Karpas-422 (cell line): ENCODE results near the gene LPAR1. TPM values are rescaled to one million over a fixed set of nuclear protein-coding genes. Genes with fewer than 3 reads are reported as not detected.

ENCODE experiments used
- DNase-seq: peaks from one replicate; pipeline ENCODE4 v3.0.0-alpha.2; 2015
- H2AFZ ChIP-seq: fragments of 200-600 bp; sonication (generic); 2 replicates; pipeline ENCODE4 v1.6.1; 2014; ENCODE audit warnings: antibody characterized with exemption, low read length, mixed read lengths
- H3K27ac ChIP-seq: fragments of 200-600 bp; sonication (generic); 2 replicates; pipeline ENCODE4 v1.5.1; 2014; ENCODE audit warnings: mild to moderate bottlenecking, low read length, moderate library complexity
- H3K27me3 ChIP-seq: fragments of 200-600 bp; sonication (generic); 2 replicates; pipeline ENCODE4 v1.6.1; 2014; ENCODE audit warnings: low read length, mixed read lengths
- H3K36me3 ChIP-seq: fragments of 200-600 bp; sonication (generic); 2 replicates; pipeline ENCODE4 v1.6.1; 2014; ENCODE audit warnings: low read length, mixed read lengths; ENCODE audit not compliant: insufficient read depth
- H3K4me1 ChIP-seq: fragments of 200-600 bp; sonication (generic); 2 replicates; pipeline ENCODE4 v1.6.1; 2014; ENCODE audit warnings: mild to moderate bottlenecking, low read length, mixed read lengths
- H3K4me2 ChIP-seq: fragments of 200-600 bp; sonication (generic); 2 replicates; pipeline ENCODE4 v1.6.1; 2014; ENCODE audit warnings: low read length, low read depth, mild to moderate bottlenecking; ENCODE audit not compliant: poor library complexity, severe bottlenecking
- H3K4me3 ChIP-seq: fragments of 200-600 bp; sonication (generic); 2 replicates; pipeline ENCODE4 v1.5.1; 2014; ENCODE audit warnings: mild to moderate bottlenecking, antibody characterized with exemption, low read length, mixed read lengths
- H3K79me2 ChIP-seq: fragments of 200-600 bp; sonication (generic); 2 replicates; pipeline ENCODE4 v1.6.1; 2014; ENCODE audit warnings: mild to moderate bottlenecking, low read length, mixed read lengths
- H3K9ac ChIP-seq: fragments of 200-600 bp; sonication (generic); 2 replicates; pipeline ENCODE4 v1.6.0; 2014; ENCODE audit warnings: low read length
- H3K9me2 ChIP-seq: fragments of 200-600 bp; sonication (generic), shearing (Covaris generic); replicated peaks from 2 replicates; pipeline ENCODE4 v1.6.0; 2014; ENCODE audit warnings: mild to moderate bottlenecking, low read length, moderate library complexity; ENCODE audit not compliant: insufficient read depth
- H3K9me3 ChIP-seq: fragments of 300-700, 200-600 bp; sonication (generic); 2 replicates; pipeline ENCODE4 v1.6.1; 2014; ENCODE audit warnings: low read length, mixed read lengths
- H4K20me1 ChIP-seq: fragments of 200-600 bp; sonication (generic); 2 replicates; pipeline ENCODE4 v1.6.1; 2014; ENCODE audit warnings: mild to moderate bottlenecking, antibody characterized with exemption, low read length, low read depth; ENCODE audit not compliant: insufficient read depth
- total RNA-seq: library from RNA; depleted of rRNA; stranded (reverse); fragments of >200 nt; shearing (Covaris generic); gene quantifications from 2 replicates; pipeline ENCODE4 v1.2.3, GENCODE V29; 2014; ENCODE audit warnings: low replicate concordance

The LPAR1 gene
- total RNA-seq, 1 experiment from 2014 or later: not detected

- Histone ChIP-seq H3K36me3 (no peaks in the 10 kb centered on the region), H3K9me3 (no peaks in the 10 kb centered on the region), H3K4me1 (no peaks in the 10 kb centered on the region), H3K4me3 (no peak overlapping the region), H3K9ac (no peak overlapping the region), H2AFZ (no peak overlapping the region), H3K79me2 (no peaks in the 10 kb centered on the region), H3K4me2 (no peak overlapping the region), H4K20me1 (no peaks in the 10 kb centered on the region), H3K27me3 (no peaks in the 10 kb centered on the region), H3K9me2 (no peaks in the 10 kb centered on the region), H3K27ac (no peak overlapping the region)
- DNase-seq: no peak
These were observed 17.7 kb downstream of the LPAR1 start for GRCh38 chr9:111020594-111020993.

- Histone ChIP-seq H3K27ac (no peak overlapping the region), H3K4me3 (no peak overlapping the region), H3K79me2 (no peaks in the 10 kb centered on the region), H4K20me1 (no peaks in the 10 kb centered on the region), H3K36me3 (no peaks in the 10 kb centered on the region), H3K9me2 (no peaks in the 10 kb centered on the region), H3K9ac (no peak overlapping the region), H3K4me2 (no peak overlapping the region), H3K27me3 (no peaks in the 10 kb centered on the region), H3K9me3 (no peaks in the 10 kb centered on the region), H3K4me1 (no peaks in the 10 kb centered on the region), H2AFZ (no peak overlapping the region)
- no peak for DNase-seq
These were observed 21.7 kb downstream of the LPAR1 start for GRCh38 chr9:111016426-111017045.

GRCh38 chr9:111016016-111016415, 22.3 kb downstream of the LPAR1 start:
- no peaks in the 10 kb centered on the region for H3K4me1 ChIP-seq
- H3K4me2 ChIP-seq: no peak overlapping the region
- no peak overlapping the region for H3K9ac ChIP-seq
- H2AFZ ChIP-seq: no peak overlapping the region
- H4K20me1 ChIP-seq: no peaks in the 10 kb centered on the region
- no peaks in the 10 kb centered on the region for H3K9me2 ChIP-seq
- H3K9me3 ChIP-seq: no peaks in the 10 kb centered on the region
- H3K27ac ChIP-seq: no peak overlapping the region
- H3K79me2 ChIP-seq: no peaks in the 10 kb centered on the region
- no peaks in the 10 kb centered on the region for H3K27me3 ChIP-seq
- H3K36me3 ChIP-seq: no peaks in the 10 kb centered on the region
- H3K4me3 ChIP-seq: no peak overlapping the region
- DNase-seq: no peak

GRCh38 chr9:111013707-111014106, 24.6 kb downstream of the LPAR1 start:
- H3K4me1 ChIP-seq: no peaks in the 10 kb centered on the region
- no peak for DNase-seq
- no peak overlapping the region for H2AFZ ChIP-seq
- H3K4me3 ChIP-seq: no peak overlapping the region
- no peak overlapping the region for H3K9ac ChIP-seq
- H3K36me3 ChIP-seq: no peaks in the 10 kb centered on the region
- no peaks in the 10 kb centered on the region for H3K27me3 ChIP-seq
- H4K20me1 ChIP-seq: no peaks in the 10 kb centered on the region
- no peaks in the 10 kb centered on the region for H3K9me3 ChIP-seq
- H3K27ac ChIP-seq: no peak overlapping the region
- no peaks in the 10 kb centered on the region for H3K79me2 ChIP-seq
- H3K9me2 ChIP-seq: no peaks in the 10 kb centered on the region
- H3K4me2 ChIP-seq: no peak overlapping the region

- H3K4me3 ChIP-seq: no peak overlapping the region
- no peaks in the 10 kb centered on the region for H3K79me2 ChIP-seq
- H3K4me1 ChIP-seq: no peaks in the 10 kb centered on the region
- H2AFZ ChIP-seq: no peak overlapping the region
- no peaks in the 10 kb centered on the region for H4K20me1 ChIP-seq
- H3K9me3 ChIP-seq: no peaks in the 10 kb centered on the region
- no peaks in the 10 kb centered on the region for H3K9me2 ChIP-seq
- H3K36me3 ChIP-seq: no peaks in the 10 kb centered on the region
- H3K4me2 ChIP-seq: no peak overlapping the region
- H3K9ac ChIP-seq: no peak overlapping the region
- H3K27ac ChIP-seq: no peak overlapping the region
- no peaks in the 10 kb centered on the region for H3K27me3 ChIP-seq
- DNase-seq: no peak
These were observed 25.0 kb downstream of the LPAR1 start for GRCh38 chr9:111013250-111013649.

GRCh38 chr9:111008158-111009075, 29.9 kb downstream of the LPAR1 start:
- no peak overlapping the region for H3K27ac ChIP-seq
- H3K79me2 ChIP-seq: no peaks in the 10 kb centered on the region
- no peak overlapping the region for H3K4me3 ChIP-seq
- no peak overlapping the region for H3K4me2 ChIP-seq
- H3K9ac ChIP-seq: no peak overlapping the region
- H3K9me3 ChIP-seq: no peaks in the 10 kb centered on the region
- H3K36me3 ChIP-seq: no peaks in the 10 kb centered on the region
- H3K27me3 ChIP-seq: no peaks in the 10 kb centered on the region
- no peaks in the 10 kb centered on the region for H3K9me2 ChIP-seq
- no peaks in the 10 kb centered on the region for H3K4me1 ChIP-seq
- H4K20me1 ChIP-seq: no peaks in the 10 kb centered on the region
- H2AFZ ChIP-seq: no peak overlapping the region
- no peak for DNase-seq

- H3K9me3 ChIP-seq: no peaks in the 10 kb centered on the region
- H4K20me1 ChIP-seq: no peaks in the 10 kb centered on the region
- no peaks in the 10 kb centered on the region for H3K27me3 ChIP-seq
- H3K9ac ChIP-seq: no peak overlapping the region
- DNase-seq: no peak
- no peaks in the 10 kb centered on the region for H3K79me2 ChIP-seq
- no peak overlapping the region for H3K4me3 ChIP-seq
- H3K4me1 ChIP-seq: no peaks in the 10 kb centered on the region
- H3K27ac ChIP-seq: no peak overlapping the region
- H2AFZ ChIP-seq: no peak overlapping the region
- H3K36me3 ChIP-seq: no peaks in the 10 kb centered on the region
- no peak overlapping the region for H3K4me2 ChIP-seq
- no peaks in the 10 kb centered on the region for H3K9me2 ChIP-seq
These were observed 32.4 kb downstream of the LPAR1 start for GRCh38 chr9:111005746-111006470.

GRCh38 chr9:111004936-111005335, 33.3 kb downstream of the LPAR1 start:
- H3K4me1 ChIP-seq: no peaks in the 10 kb centered on the region
- H3K4me2 ChIP-seq: no peak overlapping the region
- H3K36me3 ChIP-seq: no peaks in the 10 kb centered on the region
- H4K20me1 ChIP-seq: no peaks in the 10 kb centered on the region
- H3K9me3 ChIP-seq: no peaks in the 10 kb centered on the region
- DNase-seq: no peak
- no peak overlapping the region for H3K4me3 ChIP-seq
- H3K9ac ChIP-seq: no peak overlapping the region
- H3K27me3 ChIP-seq: no peaks in the 10 kb centered on the region
- no peak overlapping the region for H2AFZ ChIP-seq
- no peak overlapping the region for H3K27ac ChIP-seq
- no peaks in the 10 kb centered on the region for H3K9me2 ChIP-seq
- no peaks in the 10 kb centered on the region for H3K79me2 ChIP-seq
